IPS-NIHi11 (cell line): ENCODE measurements around the gene MMUT.
A peak's percentile ranks its signal among the peaks of the same experiment; 100 is the strongest.
"Not testable (repeated sequence)": the region's sequence is repeated elsewhere in the genome, so short reads cannot be mapped to it uniquely, and the experiment has no call there.

Experiments used
- DNase-seq: peaks from one replicate; pipeline ENCODE4 v3.0.0; 2012; ENCODE audit warnings: mixed read lengths, low spot score

MMUT gene

GRCh38 chr6:49462927-49463611, at the start of gene MMUT, which contains the start of gene CENPQ:
Gene MMUT (minus strand): TSS chr6:49463253. CDS start chr6:49459466, 3,787 bp downstream.
Gene CENPQ (plus strand): TSS chr6:49463370. CDS start chr6:49470177, 6,807 bp downstream.
- DNase-seq = peak; percentile 95

- DNase-seq = no peak
These were observed 46.3 kb upstream of the MMUT start for GRCh38 chr6:49509342-49509741.

DNA sequence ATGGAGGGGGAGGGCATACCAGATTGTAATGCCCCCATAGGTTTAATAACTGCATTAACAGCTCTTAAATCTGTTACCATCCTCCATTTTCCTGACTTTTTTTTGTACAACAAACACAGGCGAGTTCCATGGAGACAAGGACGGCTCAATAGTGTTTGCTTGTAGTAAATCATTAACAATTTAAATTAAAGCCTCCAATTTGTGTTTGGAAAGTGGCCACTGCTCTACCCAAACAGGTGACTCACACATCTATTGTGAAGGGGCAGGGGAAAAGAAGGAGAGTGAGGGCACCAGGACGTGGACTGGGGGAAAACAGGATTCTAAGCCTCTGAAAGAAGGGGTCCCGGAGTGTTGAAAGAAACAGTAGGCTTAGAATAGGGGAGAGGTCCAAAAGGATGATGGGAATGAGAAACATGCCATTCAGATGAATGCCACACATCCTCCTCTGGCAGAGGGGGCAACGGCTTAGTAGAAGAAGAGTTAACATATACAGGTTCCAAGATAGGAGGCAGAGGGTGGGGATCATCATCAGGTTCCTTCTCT, 43.6 kb upstream of the MMUT start:
- DNase-seq = no peak

GRCh38 chr6:49504666-49505065, 41.6 kb upstream of the MMUT start:
- DNase-seq = no peak

DNA sequence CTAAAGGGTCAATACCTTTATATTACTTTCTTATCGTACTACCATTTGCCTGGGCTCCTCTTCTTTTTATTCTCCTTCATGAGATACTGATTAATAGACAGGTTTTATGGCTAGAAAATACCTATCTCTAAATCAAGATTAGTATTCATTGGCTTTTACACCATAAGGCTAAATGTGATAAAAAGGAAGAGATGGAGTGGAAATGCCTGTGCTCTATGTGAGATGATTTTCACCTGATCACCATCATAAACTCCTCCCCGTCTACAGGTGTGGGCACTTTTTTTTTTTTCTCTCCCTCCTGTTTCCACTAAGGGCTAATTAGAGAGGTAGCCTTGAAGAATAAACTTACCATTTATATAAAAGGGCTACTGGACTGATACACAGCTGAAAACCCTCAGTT, 36.6 kb upstream of the MMUT start, which contains the start of gene GLYATL3:
Gene GLYATL3, plus strand, starts transcription at position 301 of the 400 bp plus-strand sequence. CDS start 12,068 bp downstream, outside the sequence.
- DNase-seq = no peak

GRCh38 chr6:49499126-49499525, 36.1 kb upstream of the MMUT start:
- no peak for DNase-seq

GRCh38 chr6:49497304-49497703, 34.3 kb upstream of the MMUT start:
- no peak for DNase-seq

DNA sequence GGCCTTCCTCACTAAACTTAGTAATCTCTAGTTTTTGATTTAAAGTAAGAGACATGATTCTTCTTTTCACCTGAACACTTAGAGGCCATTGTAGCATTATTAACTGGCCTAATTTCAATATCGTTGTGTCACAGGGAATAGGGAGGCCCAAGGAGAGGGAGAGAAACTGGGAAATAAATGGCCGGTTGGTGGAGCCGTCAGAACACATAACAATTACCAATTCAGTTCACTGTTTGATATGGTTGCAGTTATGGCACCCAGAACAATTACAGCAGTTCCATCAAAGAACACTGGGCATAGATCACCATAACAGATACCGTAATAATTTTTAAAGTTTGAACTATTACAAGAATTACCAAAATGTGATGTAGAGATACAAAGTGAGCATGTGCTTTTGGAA, 27.6 kb upstream of the MMUT start:
- DNase-seq = no peak

GRCh38 chr6:49483380-49483779, 20.3 kb upstream of the MMUT start:
- not testable (repeated sequence) for DNase-seq

GRCh38 chr6:49481846-49482245, 18.8 kb upstream of the MMUT start:
- not testable (repeated sequence) for DNase-seq

DNA sequence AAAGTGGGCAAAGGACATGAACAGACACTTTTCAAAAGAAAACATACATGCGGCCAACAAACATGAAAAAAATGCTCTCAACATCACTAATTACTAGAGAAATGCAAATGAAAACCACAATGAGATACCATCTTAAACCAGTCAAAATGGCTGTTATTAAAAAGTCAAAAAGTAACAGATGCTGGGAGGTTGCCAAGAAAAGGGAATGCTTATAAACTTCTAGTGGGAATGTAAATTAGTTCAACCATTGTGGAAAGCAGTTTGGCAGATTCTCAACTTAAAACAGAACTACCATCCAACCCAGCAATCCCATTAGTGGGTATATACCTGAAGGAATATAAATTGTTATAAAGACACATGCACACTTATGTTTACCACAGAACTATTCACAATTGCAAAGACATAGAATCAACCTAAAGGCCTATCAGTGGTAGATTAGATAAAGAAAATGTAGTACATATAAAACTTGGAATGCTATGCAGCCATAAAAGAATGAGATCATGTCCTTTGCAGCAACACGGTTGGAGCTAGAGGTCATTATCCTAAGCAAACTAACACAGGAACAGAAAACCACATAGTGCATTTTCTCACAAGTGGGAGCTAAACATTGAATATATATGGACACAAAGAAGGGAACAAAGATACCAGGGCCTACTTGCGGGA, 16.4 kb upstream of the MMUT start:
- DNase-seq = no peak

DNA sequence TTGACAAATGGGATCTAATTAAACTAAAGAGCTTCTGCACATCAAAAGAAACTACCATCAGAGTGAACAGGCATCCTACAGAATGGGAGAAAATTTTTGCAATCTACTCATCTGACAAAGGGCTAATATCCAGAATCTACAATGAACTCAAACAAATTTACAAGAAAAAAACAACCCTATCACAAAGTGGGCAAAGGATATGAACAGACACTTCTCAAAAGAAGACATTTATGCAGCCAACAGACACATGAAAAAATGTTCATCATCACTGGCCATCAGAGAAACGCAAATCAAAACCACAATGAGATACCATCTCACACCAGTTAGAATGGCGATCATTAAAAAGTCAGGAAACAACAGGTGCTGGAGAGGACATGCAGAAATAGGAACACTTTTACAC, 13.5 kb upstream of the MMUT start:
- DNase-seq = not testable (repeated sequence)

DNA sequence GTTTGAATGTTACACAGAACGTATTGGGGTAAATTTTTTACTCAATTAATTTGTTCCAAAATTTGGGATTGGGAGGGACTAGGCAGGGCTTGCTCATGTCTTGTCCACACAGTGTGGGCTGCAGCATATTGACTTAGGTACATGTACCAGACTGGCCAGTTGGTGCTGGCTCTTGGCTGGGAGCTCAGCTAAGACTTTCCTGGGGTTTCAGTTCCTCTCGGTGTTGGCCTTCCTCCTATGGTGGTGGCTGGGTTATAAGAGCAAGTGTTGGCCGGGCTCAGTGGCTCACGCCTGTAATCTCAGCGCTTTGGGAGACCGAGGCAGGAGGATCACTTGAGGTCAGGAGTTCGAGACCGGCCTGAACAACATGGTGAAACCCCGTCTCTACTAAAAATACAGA, 5.0 kb upstream of the MMUT start:
- DNase-seq = no peak

DNA sequence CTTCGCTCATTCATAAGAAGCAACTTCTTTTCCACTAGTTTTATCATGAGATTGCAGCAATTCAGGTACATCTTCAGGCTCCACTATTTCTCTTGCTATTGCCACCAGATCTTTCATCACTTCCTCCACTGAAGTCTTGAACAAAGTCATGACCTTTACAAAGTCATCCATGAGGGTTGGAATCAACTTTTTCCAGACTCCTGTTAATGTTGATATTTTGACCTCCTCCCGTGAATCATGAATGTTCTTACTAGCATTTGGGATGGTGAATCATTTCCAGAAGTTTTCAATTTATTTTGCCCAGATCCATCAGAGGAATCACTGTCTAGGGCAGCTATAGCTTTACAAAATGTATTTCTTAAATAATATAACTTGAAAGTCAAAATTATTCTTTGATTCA, 1.6 kb upstream of the MMUT start:
- no peak for DNase-seq

DNA sequence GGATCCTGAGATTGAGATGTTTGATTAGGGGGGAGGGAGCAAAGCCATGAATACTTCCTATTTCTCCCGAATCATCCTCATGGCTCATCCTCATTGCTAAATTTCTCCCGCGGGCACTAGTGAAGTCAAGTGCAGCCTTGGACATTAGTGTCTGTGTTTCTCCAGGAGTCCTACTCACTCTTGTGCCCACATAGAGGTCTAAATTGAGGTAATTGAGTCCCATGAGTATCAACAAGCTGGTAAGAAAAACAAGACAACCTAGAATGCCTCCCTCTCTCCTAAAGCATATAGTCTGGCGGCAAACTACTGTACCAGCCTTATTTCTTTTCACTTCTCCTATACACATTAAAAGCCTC, 537 bp upstream of the MMUT start:
- no peak for DNase-seq

GRCh38 chr6:49462599-49462926, 490 bp downstream of the MMUT start:
- peak; percentile 3 for DNase-seq

- DNase-seq = no peak
These were observed 982 bp downstream of the MMUT start for GRCh38 chr6:49462071-49462470.

DNA sequence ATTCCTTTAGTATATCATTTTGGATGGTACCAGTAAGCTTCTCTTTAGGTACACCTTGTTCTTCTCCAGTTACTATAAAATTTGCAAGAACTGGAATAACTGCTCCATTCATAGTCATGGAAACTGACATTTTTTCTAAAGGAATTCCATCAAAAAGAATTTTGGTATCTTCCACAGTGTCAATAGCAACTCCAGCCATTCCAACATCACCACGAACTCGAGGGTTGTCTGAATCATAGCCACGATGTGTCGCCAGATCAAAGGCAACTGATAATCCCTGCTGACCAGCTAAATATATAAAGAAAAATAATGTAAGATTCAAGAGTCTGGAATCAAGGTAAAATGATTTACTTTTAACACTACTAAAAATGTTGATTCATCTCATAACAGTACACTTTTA, 5.3 kb downstream of the MMUT start:
- no peak for DNase-seq

DNA sequence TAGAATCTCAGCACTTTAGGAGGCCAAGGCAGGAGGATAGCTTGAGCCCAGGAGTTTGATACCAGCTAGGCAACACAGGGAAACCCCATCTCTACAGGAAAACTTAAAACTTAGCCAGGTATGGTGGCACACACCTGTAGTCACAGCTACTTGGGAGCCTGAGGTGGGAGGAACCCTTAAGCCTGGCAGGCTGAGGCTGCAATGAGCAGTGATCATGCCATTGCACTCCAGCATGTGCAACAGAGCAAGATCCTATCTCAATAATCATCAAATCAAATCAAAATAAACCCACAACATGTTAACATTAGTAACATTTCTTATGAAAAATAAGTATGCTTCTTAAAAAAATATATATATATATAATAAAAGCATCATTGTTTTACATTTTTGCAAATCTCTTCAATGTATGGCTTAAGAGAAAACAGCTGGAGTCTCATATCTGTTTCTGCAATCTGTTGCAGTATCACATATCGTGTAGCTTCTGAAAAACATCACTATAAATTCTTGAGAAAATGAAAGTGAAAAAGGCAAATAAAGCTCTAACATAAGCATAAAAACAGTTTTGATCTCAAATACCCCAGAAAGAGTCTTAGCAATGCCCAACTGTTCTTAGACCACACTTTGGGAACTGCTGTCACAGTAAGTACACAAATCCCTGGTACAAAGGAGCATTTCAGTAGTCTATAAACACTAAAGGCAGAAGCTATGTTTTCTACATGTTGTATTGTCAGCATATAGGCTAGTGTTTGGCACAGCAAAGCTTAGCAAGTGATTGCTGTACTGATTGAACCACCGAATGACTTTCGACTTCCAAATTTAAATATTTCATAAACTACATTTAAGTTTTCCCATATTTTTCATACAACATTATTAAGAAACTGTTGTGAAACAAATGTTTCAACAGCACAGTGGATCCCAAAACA, 8.0 kb downstream of the MMUT start:
- DNase-seq = no peak

GRCh38 chr6:49453221-49453620, 9.8 kb downstream of the MMUT start:
- peak; percentile 5 for DNase-seq

- no peak for DNase-seq
These were observed 32.2 kb downstream of the MMUT start for GRCh38 chr6:49430866-49431265.

DNA sequence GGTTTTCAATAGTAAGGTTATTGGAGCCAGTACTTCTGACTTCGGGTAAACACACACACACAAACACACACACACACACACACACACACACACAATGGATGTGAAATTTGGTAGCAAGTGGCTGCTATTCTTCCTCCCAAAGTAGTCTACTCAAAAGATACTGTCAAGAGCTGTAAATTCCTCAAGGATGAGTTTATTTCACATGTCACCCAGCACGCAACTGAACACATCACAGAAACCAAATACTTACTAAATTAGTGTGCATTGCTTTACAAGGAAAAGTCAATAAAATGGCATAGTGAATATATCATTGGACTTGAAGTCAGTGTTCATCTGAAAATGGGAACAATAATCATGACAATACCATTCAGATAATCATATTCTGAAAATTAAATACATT, 32.9 kb downstream of the MMUT start:
- no peak for DNase-seq
